ENCODE results near the gene FBXW8. TPM values are rescaled to one million over a fixed set of nuclear protein-coding genes. Genes with fewer than 3 reads are reported as not detected.

The FBXW8 gene
- total and polyA plus RNA-seq, 8 donors: 3.6 to 9.6 (median 8.3) TPM

DNA sequence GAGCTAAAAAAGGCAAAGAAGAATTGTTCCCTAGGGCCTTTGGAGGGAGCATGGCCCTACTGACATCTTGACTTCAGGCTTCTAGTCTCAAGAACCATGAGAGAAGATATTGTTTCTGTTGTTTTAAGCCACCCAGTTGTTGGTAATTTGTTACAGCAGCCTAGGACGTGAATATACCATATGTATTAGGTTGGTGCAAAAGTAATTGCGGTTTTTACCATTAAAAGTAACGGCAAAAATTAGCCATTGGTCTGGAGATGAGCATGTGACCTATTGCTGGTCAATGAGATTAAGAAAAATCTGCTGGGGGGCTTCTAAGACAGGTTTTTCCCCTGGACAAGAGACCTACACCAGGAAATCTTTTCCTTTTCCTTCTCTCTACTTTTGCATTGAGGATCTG, 19.7 kb upstream of the FBXW8 start:
- DNase-seq: no peak
- Histone ChIP-seq H3K36me3 (no peaks in the 10 kb centered on the region), H3K4me3 (no peak overlapping the region), H3K27me3 (no peaks in the 10 kb centered on the region), H3K4me1 (no peaks in the 10 kb centered on the region), H3K9me3 (no peaks in the 10 kb centered on the region), H3K27ac (no peak overlapping the region)
- intact Hi-C loops (cut with DNase I): no loop called here
- 67 to 79% methylated on average over 3 of the region's 3 CpGs for WGBS, 2 donors
- ATAC-seq: no peak
- FAIRE-seq: no peak
- TF ChIP-seq, protein P1, sequence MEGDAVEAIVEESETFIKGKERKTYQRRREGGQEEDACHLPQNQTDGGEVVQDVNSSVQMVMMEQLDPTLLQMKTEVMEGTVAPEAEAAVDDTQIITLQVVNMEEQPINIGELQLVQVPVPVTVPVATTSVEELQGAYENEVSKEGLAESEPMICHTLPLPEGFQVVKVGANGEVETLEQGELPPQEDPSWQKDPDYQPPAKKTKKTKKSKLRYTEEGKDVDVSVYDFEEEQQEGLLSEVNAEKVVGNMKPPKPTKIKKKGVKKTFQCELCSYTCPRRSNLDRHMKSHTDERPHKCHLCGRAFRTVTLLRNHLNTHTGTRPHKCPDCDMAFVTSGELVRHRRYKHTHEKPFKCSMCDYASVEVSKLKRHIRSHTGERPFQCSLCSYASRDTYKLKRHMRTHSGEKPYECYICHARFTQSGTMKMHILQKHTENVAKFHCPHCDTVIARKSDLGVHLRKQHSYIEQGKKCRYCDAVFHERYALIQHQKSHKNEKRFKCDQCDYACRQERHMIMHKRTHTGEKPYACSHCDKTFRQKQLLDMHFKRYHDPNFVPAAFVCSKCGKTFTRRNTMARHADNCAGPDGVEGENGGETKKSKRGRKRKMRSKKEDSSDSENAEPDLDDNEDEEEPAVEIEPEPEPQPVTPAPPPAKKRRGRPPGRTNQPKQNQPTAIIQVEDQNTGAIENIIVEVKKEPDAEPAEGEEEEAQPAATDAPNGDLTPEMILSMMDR (IDR thresholded peaks at IDR 0.05): no peak

DNA sequence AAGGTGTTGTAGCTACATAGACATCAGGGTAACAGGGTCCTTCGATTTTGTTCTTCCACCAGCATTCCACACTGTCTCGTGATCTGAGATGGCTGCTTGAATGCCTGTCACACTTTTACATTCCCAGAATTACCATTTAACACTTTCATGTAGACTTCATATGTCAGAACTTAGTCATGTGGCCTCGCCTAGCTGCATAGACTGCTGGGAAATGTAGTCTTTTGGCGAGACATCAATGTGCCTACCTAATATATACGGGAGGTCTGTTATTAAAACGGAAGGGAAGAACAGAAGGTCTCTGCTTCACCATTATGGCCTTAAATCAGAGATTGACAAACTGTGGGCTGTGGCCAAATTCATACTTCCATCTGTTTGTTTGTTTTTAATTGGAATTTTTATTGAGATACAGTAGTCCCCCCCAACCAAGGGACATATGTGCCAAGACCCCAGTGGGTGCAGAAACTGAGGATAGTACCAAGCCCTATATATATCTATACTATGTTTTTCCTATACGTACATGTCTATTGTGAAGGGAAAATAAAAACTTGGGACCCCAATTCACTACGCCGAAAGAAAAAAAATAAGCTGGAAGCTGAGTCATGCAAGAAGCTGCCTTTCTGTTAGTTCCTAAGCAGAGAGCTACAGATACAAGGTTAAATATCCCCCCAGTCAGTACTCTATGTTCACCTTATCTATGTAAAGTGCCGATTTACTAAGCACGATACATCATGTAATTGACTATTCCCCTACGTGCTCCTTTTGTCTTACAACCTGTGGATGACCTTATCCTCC, 18.2 kb upstream of the FBXW8 start:
- Histone ChIP-seq H3K36me3 (no peaks in the 10 kb centered on the region), H3K4me1 (no peaks in the 10 kb centered on the region), H3K27me3 (no peaks in the 10 kb centered on the region), H3K4me3 (no peak overlapping the region), H3K27ac (no peak overlapping the region), H3K9me3 (no peaks in the 10 kb centered on the region)
- FAIRE-seq: no peak
- no peak for DNase-seq
- WGBS, 2 donors: 66 to 82% methylated on average over 12 of the region's 12 CpGs
- no peak for ATAC-seq
- TF ChIP-seq, protein P1 (IDR thresholded peaks at IDR 0.05): no peak
- intact Hi-C loops (cut with DNase I): no loop called here

DNA sequence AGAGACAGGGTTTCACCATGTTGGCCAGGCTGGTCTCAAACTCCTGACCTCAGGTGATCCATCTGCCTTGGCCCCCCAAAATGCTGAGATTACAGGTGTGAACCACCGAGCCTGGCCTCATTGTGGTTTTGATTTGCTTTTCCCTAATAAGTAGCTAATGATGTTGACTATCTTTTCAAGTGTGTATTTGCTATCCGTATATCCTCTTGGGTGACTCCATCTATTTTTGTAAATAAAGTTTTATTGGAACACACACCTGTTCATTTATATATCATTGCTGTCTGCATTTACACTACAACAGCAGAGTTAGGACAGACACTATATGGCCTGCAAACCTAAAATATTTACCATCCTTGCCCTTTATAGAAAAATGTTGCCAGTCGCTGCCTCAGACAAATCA, 15.8 kb upstream of the FBXW8 start:
- TF ChIP-seq, protein P1 (IDR thresholded peaks at IDR 0.05): no peak
- Histone ChIP-seq H3K4me1 (no peaks in the 10 kb centered on the region), H3K27ac (no peak overlapping the region), H3K9me3 (no peaks in the 10 kb centered on the region), H3K36me3 (no peaks in the 10 kb centered on the region), H3K27me3 (no peaks in the 10 kb centered on the region), H3K4me3 (no peak overlapping the region)
- intact Hi-C loops (cut with DNase I): no loop called here
- DNase-seq (no peak), FAIRE-seq (no peak), ATAC-seq (no peak)
- 71 to 77% methylated on average over 3 of the region's 3 CpGs for WGBS, 2 donors

DNA sequence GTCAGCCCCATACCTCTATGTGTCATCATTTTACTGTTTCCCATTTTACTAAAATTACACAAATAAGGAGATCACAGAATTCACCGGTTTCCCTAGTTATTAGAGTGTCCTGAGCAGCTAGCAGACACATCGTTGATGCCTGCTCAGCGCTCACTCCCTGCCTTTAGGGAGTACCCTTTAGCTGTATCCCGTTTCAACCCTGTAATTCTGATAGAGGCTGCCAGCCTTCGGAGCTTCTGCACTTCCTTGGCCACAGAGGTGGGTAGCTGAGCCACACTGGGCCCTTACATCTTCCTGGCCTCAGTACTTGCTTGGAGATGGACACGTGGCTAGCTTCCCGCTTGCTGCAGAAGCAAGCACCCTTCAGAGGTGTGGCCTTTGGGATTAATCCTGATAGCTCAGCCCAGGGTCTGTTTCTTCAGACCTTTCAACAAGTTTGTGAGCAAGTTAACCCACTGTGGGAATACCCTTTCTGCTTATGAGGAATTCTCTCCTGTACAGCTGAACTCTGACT, 14.3 kb upstream of the FBXW8 start:
- TF ChIP-seq, protein P1 (IDR thresholded peaks at IDR 0.05): no peak
- 57 to 63% methylated on average over 7 of the region's 7 CpGs for WGBS, 2 donors
- Histone ChIP-seq H3K9me3 (no peaks in the 10 kb centered on the region), H3K36me3 (no peaks in the 10 kb centered on the region), H3K27ac (no peak overlapping the region), H3K27me3 (no peaks in the 10 kb centered on the region), H3K4me1 (no peaks in the 10 kb centered on the region), H3K4me3 (no peak overlapping the region)
- intact Hi-C loops (cut with DNase I): no loop called here
- FAIRE-seq (no peak), DNase-seq (no peak), ATAC-seq (no peak)

DNA sequence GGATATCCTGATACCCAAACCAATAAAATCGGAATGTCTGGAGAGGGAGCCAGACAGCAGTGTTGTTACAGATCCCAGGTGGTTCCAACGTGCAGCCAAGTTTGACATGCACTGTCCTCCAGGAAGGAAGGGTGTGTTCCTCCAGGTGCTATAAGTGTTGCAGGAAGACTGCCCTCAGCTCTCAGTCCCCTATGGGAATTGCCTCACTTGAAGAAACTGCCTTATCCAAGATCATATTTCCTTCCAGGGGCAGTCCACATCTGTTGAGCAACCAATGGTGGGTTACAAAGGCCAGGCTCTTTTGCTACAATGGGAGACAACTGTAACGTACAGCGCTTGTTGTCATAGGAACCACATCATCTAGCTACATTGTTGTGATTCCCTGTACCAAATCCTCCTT, 13.3 kb upstream of the FBXW8 start:
- intact Hi-C loops (cut with DNase I): no loop called here
- WGBS, 2 donors: 71 to 73% methylated on average over 4 of the region's 4 CpGs
- DNase-seq (no peak), FAIRE-seq (no peak), ATAC-seq (no peak)
- H3K27ac ChIP-seq: no peak overlapping the region
- H3K4me3 ChIP-seq: no peak overlapping the region
- no peaks in the 10 kb centered on the region for H3K36me3 ChIP-seq
- no peaks in the 10 kb centered on the region for H3K9me3 ChIP-seq
- no peaks in the 10 kb centered on the region for H3K4me1 ChIP-seq
- TF ChIP-seq, protein P1 (IDR thresholded peaks at IDR 0.05): no peak
- H3K27me3 ChIP-seq: no peaks in the 10 kb centered on the region

All from pancreas (tissue), 10 donors.